H1 (cell line): ENCODE measurements around the gene SSC5D. TPM values are rescaled to one million over a fixed set of nuclear protein-coding genes. Genes with fewer than 3 reads are reported as not detected.

Experiments used
- CHD7 ChIP-seq: fragments of 300-600 bp; sonication (generic); IDR thresholded peaks from 2 replicates; pipeline ENCODE4 v1.7.1; 2012; ENCODE audit warnings: low read length, moderate library complexity, mild to moderate bottlenecking, inconsistent platforms; ENCODE audit not compliant: insufficient replicate concordance
- EGR1 ChIP-seq: IDR thresholded peaks from 2 replicates; pipeline ENCODE4 v1.6.1; 2011; ENCODE audit warnings: low read depth, low read length, borderline replicate concordance
- HDAC2 ChIP-seq, 2 experiments: fragments of 300-600 bp in 1 of 2; sonication (generic) in 1 of 2; IDR thresholded peaks; 2 replicates each; pipeline ENCODE4 v1.6.1; 2011 to 2012; ENCODE audit warnings: low read depth in 2 of 2, low read length in 2 of 2, mild to moderate bottlenecking in 2 of 2, moderate library complexity in 2 of 2, borderline replicate concordance in 1 of 2, inconsistent platforms in 1 of 2
- POLR2A ChIP-seq, 2 experiments: IDR thresholded peaks; 1 replicate in 1 of 2; 2 replicates in 1 of 2; pipeline ENCODE4 v1.6.1; 2011; ENCODE audit warnings: low read depth in 2 of 2, low read length in 2 of 2, mild to moderate bottlenecking in 2 of 2; ENCODE audit errors: control extremely low read depth in 1 of 2
- POU5F1 ChIP-seq: IDR thresholded peaks from 2 replicates; pipeline ENCODE4 v1.6.1; 2011; ENCODE audit warnings: low read depth, mild to moderate bottlenecking, low read length, moderate library complexity
- RXRA ChIP-seq: IDR thresholded peaks from 2 replicates; pipeline ENCODE4 v1.6.1; 2011; ENCODE audit warnings: low read depth, mild to moderate bottlenecking, low read length, moderate library complexity; ENCODE audit not compliant: insufficient read depth
- SP4 ChIP-seq: IDR thresholded peaks from 2 replicates; pipeline ENCODE4 v1.6.1; 2012; ENCODE audit warnings: low read length, inconsistent platforms
- polyA plus RNA-seq, 7 experiments: library from polyadenylated mRNA; depleted of rRNA in 3 of 7; stranded (reverse) in 5 of 7; unstranded in 2 of 7; fragments of >200 nt in 5 of 7; fragments of 200-250 nt in 2 of 7; gene quantifications; 1 replicate in 5 of 7; 2 replicates in 1 of 7; 4 replicates in 1 of 7; pipeline versions ENCODE4 v1.2.1 to v1.2.3, GENCODE V29; 2011 to 2013; ENCODE audit warnings: missing spikeins in 2 of 7, mixed read lengths in 2 of 7
- total RNA-seq: library from RNA; stranded (reverse); fragmentation: NEBNext Ultra II Directional; extraction: Animal tissue kit (Norgen Biotek cat#: 25700); gene quantifications from 2 replicates; pipeline ENCODE4 v1.2.1, GENCODE V29; 2021
- TF ChIP-seq, protein P1 (sequence below): IDR thresholded peaks from 2 replicates; pipeline ENCODE4 v1.6.1; 2012; ENCODE audit warnings: inconsistent platforms

The SSC5D gene
- total and polyA plus RNA-seq, 2 of the 8 experiments (the other 6 are each of a cell fraction or from before 2014, with no cell fraction given), result 0.39 to 1.7 TPM

GRCh38 chr19:55476100-55476775 is 12.0 kb upstream of the SSC5D start, which contains the start of gene ZNF628 (continued):
- TF ChIP-seq CHD7 (no peak), EGR1 (no peak), HDAC2 (IDR thresholded peaks at IDR 0.05; ENCODE audit: borderline replicate concordance in 1 of 2, low read depth in 2 of 2, low read length in 2 of 2) (0 out of 4 replicates have a peak, but pooled peaks of 1 of the 2 experiments have one; percentile 85), POLR2A (IDR thresholded peaks at IDR 0.05; ENCODE audit: control extremely low read depth in 1 of 2, low read depth in 2 of 2, low read length in 2 of 2) (peak in 1 of 2 experiments; percentile 64; a peak in 1 of 3 replicates), POU5F1 (no peak), RXRA (no peak), SP4 (no peak)
- TF ChIP-seq, protein P1, sequence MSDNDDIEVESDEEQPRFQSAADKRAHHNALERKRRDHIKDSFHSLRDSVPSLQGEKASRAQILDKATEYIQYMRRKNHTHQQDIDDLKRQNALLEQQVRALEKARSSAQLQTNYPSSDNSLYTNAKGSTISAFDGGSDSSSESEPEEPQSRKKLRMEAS, result peak; percentile 100
